ENCODE results near the gene STARD3NL. TPM values are rescaled to one million over a fixed set of nuclear protein-coding genes. Genes with fewer than 3 reads are reported as not detected.

The STARD3NL gene
- total RNA-seq, 1 experiment from 2014 or later, result 37.4 TPM

DNA sequence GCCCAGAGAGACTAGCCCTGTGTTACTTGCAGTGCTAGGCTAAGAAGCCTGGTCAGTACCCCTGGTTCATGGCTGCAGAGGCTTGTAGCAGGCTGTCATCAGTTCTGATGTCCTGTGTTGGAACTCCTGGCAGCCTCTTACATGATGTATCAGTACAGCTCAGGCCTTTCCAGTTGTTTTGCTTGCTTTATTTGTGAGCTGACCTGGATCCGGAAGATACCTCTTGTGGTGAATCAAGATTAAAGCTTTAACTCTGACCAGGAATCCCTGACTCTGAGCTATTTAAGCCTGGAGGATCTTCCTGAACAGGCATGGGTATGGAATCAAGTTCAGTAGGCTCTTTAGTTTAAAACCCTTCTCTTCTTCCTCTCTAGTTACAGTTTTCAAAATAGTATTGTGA is 4.4 kb downstream of the STARD3NL start:
- no peaks in the 10 kb centered on the region for H3K9me2 ChIP-seq (replicated peaks; ENCODE audit: low read length)
- peaks cover 13% of the 10 kb centered on the region for H3K4me1 ChIP-seq (ENCODE audit: insufficient read depth, low read length)
- H3K27ac ChIP-seq (ENCODE audit: low read length), result no peak overlapping the region
- H3K9ac ChIP-seq (ENCODE audit: low read length), result no peak overlapping the region
- DNase-seq (no peak), ATAC-seq (no peak)
- H3K4me2 ChIP-seq (ENCODE audit: low read length), result no peak overlapping the region
- no peak overlapping the region for H2AFZ ChIP-seq (ENCODE audit: low read length)
- H3F3A ChIP-seq (ENCODE audit: low read length, unreplicated experiment), result no peaks in the 10 kb centered on the region
- CTCF ChIA-PET, result no interaction called here
- no peak overlapping the region for H3K4me3 ChIP-seq (ENCODE audit: low read length)
- no peaks in the 10 kb centered on the region for H3K9me3 ChIP-seq (ENCODE audit: low read length)
- no peaks in the 10 kb centered on the region for H3K27me3 ChIP-seq (ENCODE audit: low read length)
- POLR2A ChIA-PET (ENCODE audit: unreplicated experiment), result no interaction called here
- intact Hi-C loops (cut with micrococcal nuclease), result no loop called here
- H3K36me3 ChIP-seq (ENCODE audit: low read depth, low read length), result peaks cover 4% of the 10 kb centered on the region; the same call in 1 of the 2 replicates
- TF ChIP-seq EZH2 (IDR thresholded peaks at IDR 0.05; ENCODE audit: low read length, unreplicated experiment), result no peak
- TF ChIP-seq, protein P1, sequence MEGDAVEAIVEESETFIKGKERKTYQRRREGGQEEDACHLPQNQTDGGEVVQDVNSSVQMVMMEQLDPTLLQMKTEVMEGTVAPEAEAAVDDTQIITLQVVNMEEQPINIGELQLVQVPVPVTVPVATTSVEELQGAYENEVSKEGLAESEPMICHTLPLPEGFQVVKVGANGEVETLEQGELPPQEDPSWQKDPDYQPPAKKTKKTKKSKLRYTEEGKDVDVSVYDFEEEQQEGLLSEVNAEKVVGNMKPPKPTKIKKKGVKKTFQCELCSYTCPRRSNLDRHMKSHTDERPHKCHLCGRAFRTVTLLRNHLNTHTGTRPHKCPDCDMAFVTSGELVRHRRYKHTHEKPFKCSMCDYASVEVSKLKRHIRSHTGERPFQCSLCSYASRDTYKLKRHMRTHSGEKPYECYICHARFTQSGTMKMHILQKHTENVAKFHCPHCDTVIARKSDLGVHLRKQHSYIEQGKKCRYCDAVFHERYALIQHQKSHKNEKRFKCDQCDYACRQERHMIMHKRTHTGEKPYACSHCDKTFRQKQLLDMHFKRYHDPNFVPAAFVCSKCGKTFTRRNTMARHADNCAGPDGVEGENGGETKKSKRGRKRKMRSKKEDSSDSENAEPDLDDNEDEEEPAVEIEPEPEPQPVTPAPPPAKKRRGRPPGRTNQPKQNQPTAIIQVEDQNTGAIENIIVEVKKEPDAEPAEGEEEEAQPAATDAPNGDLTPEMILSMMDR (conservative IDR thresholded peaks at IDR 0.05; ENCODE audit: low read depth, low read length), result no peak
- no peak for TF ChIP-seq EZH2phosphoT487 (IDR thresholded peaks at IDR 0.05; ENCODE audit: borderline replicate concordance, low read length)
- H3K79me2 ChIP-seq (ENCODE audit: low read length), result peaks cover 64% of the 10 kb centered on the region
- BruUV-seq (replicated peaks), result no TSS peak
- no peaks in the 10 kb centered on the region for H4K20me1 ChIP-seq (ENCODE audit: low read length)

DNA sequence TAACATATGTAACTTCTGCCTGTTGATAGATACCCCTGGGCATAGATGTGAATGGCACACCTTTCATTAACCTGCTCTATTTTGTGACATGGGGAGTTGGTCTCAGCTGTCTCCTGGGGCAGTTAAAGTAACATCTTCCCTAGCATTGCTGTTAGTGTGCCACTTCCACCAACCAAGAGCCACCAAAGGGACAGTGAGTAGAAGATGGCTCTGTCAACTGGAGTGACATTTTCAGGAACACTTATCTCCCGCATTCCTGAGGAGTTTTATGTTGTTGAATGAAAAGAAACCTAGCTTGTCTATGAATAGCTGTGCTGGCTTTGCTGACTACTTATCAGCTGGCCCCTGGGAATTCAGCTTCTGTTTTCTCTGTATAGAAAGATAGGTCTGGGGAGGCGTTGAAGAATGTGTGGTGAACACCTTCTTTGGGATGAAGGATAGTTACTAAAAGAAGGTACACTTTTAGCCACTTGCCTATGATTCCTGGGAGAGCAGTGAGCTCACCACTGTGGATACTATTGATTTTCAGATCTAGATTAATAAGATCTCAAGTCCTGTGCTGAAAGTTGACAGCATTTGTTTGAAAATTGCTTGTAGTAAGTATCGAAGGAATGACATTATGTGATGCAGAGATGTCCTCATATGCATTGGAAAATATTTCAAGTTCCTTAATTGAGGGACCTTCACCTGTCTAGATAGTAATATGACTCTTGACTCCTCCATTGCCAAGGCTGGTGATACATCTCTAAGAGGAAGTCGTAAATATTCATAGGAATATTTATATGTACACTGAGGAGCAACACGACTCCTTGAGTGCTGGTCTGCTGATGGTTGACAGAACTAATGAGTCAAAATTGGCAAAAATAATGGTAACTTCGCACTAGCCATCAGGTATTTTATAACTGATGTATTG is 7.6 kb downstream of the STARD3NL start:
- CTCF ChIA-PET, result no interaction called here
- Histone ChIP-seq H3K27me3 (ENCODE audit: low read length) (no peaks in the 10 kb centered on the region), H3K4me2 (ENCODE audit: low read length) (no peak overlapping the region), H3K9ac (ENCODE audit: low read length) (no peak overlapping the region), H3K36me3 (ENCODE audit: low read depth, low read length) (peaks cover 4% of the 10 kb centered on the region; the same call in 1 of the 2 replicates), H3K79me2 (ENCODE audit: low read length) (peaks cover 62% of the 10 kb centered on the region), H3K4me3 (ENCODE audit: low read length) (no peak overlapping the region), H3K4me1 (ENCODE audit: insufficient read depth, low read length) (peaks cover 12% of the 10 kb centered on the region), H4K20me1 (ENCODE audit: low read length) (no peaks in the 10 kb centered on the region), H3K27ac (ENCODE audit: low read length) (no peak overlapping the region), H3K9me2 (replicated peaks; ENCODE audit: low read length) (no peaks in the 10 kb centered on the region), H2AFZ (ENCODE audit: low read length) (no peak overlapping the region), H3F3A (ENCODE audit: low read length, unreplicated experiment) (no peaks in the 10 kb centered on the region), H3K9me3 (ENCODE audit: low read length) (no peaks in the 10 kb centered on the region)
- no peak for TF ChIP-seq EZH2phosphoT487 (IDR thresholded peaks at IDR 0.05; ENCODE audit: borderline replicate concordance, low read length)
- no peak for TF ChIP-seq EZH2 (IDR thresholded peaks at IDR 0.05; ENCODE audit: low read length, unreplicated experiment)
- TF ChIP-seq, protein P1 (conservative IDR thresholded peaks at IDR 0.05; ENCODE audit: low read depth, low read length), result no peak
- BruUV-seq (replicated peaks), result no TSS peak
- POLR2A ChIA-PET (ENCODE audit: unreplicated experiment), result no interaction called here
- peak; percentile 18 for DNase-seq
- intact Hi-C loops (cut with micrococcal nuclease), result no loop called here
- ATAC-seq, result peak; percentile 94
